WTC11 (cell line): ENCODE measurements around the gene IL4R. TPM values are rescaled to one million over a fixed set of nuclear protein-coding genes. Genes with fewer than 3 reads are reported as not detected.
"Not testable (repeated sequence)": the region's sequence is repeated elsewhere in the genome, so short reads cannot be mapped to it uniquely, and the experiment has no call there.

Experiments
- ATAC-seq: fragments of 200-7000 bp; cut with Tn5 transposase; 2 replicates; pipeline ENCODE4 v1.10.0; 2021; ENCODE audit warnings: mild to moderate bottlenecking, moderate library complexity
- CTCF ChIA-PET: fragments of 300-600 bp; sonication (Branson Sonifier 250); formaldehyde crosslinking; loops from one replicate; lab custom pipeline; 2021; ENCODE audit warnings: antibody characterized with exemption; lab: Charles Lee
- POLR2A ChIA-PET: fragments of 350-600 bp; sonication (Branson Sonifier 250); formaldehyde crosslinking; loops from one replicate; lab custom pipeline; 2021; ENCODE audit warnings: antibody characterized with exemption; lab: Charles Lee
- DNase-seq: peaks from one replicate; pipeline ENCODE4 v3.0.0; 2021; ENCODE audit warnings: low spot score
- H3K27ac Mint-ChIP-seq: 2 replicates; pipeline ENCODE4 v1.8.0; 2021; ENCODE audit warnings: mixed read lengths
- H3K27me3 Mint-ChIP-seq: 2 replicates; pipeline ENCODE4 v1.8.0; 2021; ENCODE audit warnings: low read depth, mild to moderate bottlenecking, moderate library complexity, mixed read lengths
- H3K36me3 Mint-ChIP-seq: 2 replicates; pipeline ENCODE4 v1.8.0; 2021; ENCODE audit warnings: mixed read lengths
- H3K4me1 Mint-ChIP-seq: 2 replicates; pipeline ENCODE4 v1.8.0; 2022; ENCODE audit warnings: mixed read lengths
- H3K4me3 Mint-ChIP-seq: 2 replicates; pipeline ENCODE4 v1.8.0; 2021; ENCODE audit warnings: mild to moderate bottlenecking, moderate library complexity, mixed read lengths
- H3K9me3 Mint-ChIP-seq: 2 replicates; pipeline ENCODE4 v1.8.0; 2021; ENCODE audit warnings: mixed read lengths
- ERG ChIP-seq: fragments of 250-450 bp; sonication (Bioruptor Pico); IDR thresholded peaks from 2 replicates; pipeline ENCODE4 v1.8.0; 2021; ENCODE audit warnings: mild to moderate bottlenecking
- ESRRA ChIP-seq: sonication (generic); formaldehyde crosslinking; IDR thresholded peaks from 2 replicates; pipeline ENCODE4 v1.8.1; 2022; ENCODE audit warnings: mild to moderate bottlenecking, missing genetic modification reagents, borderline replicate concordance
- FOXK1 ChIP-seq: sonication (generic); formaldehyde crosslinking; IDR thresholded peaks from 2 replicates; pipeline ENCODE4 v1.8.0; 2022; ENCODE audit warnings: mild to moderate bottlenecking, moderate library complexity, missing genetic modification reagents
- GRHL2 ChIP-seq: fragments of 250-450 bp; sonication (Bioruptor Pico); IDR thresholded peaks from 2 replicates; pipeline ENCODE4 v1.8.0; 2022; ENCODE audit warnings: mild to moderate bottlenecking, moderate library complexity; ENCODE audit not compliant: insufficient replicate concordance, severe bottlenecking
- HMGA2 ChIP-seq: fragments of 250-450 bp; sonication (Bioruptor Pico); IDR thresholded peaks from 2 replicates; pipeline ENCODE4 v1.4.0; 2021; ENCODE audit warnings: mild to moderate bottlenecking, moderate library complexity
- KAT7 ChIP-seq: sonication (generic); formaldehyde crosslinking; IDR thresholded peaks from 2 replicates; pipeline ENCODE4 v1.8.1; 2023; ENCODE audit warnings: missing genetic modification reagents, mild to moderate bottlenecking, borderline replicate concordance
- MAX ChIP-seq: sonication (generic); formaldehyde crosslinking; IDR thresholded peaks from 2 replicates; pipeline ENCODE4 v1.8.0; 2022; ENCODE audit warnings: mild to moderate bottlenecking, missing genetic modification reagents
- NFYB ChIP-seq: sonication (generic); formaldehyde crosslinking; conservative IDR thresholded peaks from 2 replicates; pipeline ENCODE4 v1.8.0; 2022; ENCODE audit warnings: low read depth, missing genetic modification reagents
- SOX15 ChIP-seq: fragments of 250-450 bp; sonication (Bioruptor Pico); IDR thresholded peaks from 2 replicates; pipeline ENCODE4 v1.9.0; 2021; ENCODE audit warnings: mild to moderate bottlenecking
- TEAD1 ChIP-seq: sonication (generic); formaldehyde crosslinking; IDR thresholded peaks from 2 replicates; pipeline ENCODE4 v1.8.0; 2022; ENCODE audit warnings: mild to moderate bottlenecking, missing genetic modification reagents
- ZBTB21 ChIP-seq: sonication (generic); formaldehyde crosslinking; IDR thresholded peaks from 2 replicates; pipeline ENCODE4 v1.8.1; 2023; ENCODE audit warnings: mild to moderate bottlenecking, missing genetic modification reagents, borderline replicate concordance
- ZMAT4 ChIP-seq: fragments of 250-450 bp; sonication (Bioruptor Pico); IDR thresholded peaks from 2 replicates; pipeline ENCODE4 v1.9.0; 2021; ENCODE audit warnings: mild to moderate bottlenecking
- ZNF232 ChIP-seq: sonication (generic); formaldehyde crosslinking; IDR thresholded peaks from 2 replicates; pipeline ENCODE4 v1.8.0; 2022; ENCODE audit warnings: mild to moderate bottlenecking, missing genetic modification reagents
- ZNF423 ChIP-seq: fragments of 250-450 bp; sonication (Bioruptor Pico); IDR thresholded peaks from 2 replicates; pipeline ENCODE4 v2.1.2; 2022; ENCODE audit warnings: mild to moderate bottlenecking, moderate library complexity
- total RNA-seq: library from RNA; stranded (reverse); gene quantifications from 3 replicates; pipeline ENCODE4 v1.2.3, GENCODE V29; 2021
- TF ChIP-seq, protein P1 (sequence below): sonication (generic); formaldehyde crosslinking; IDR thresholded peaks from 2 replicates; pipeline ENCODE4 v1.8.0; 2023; ENCODE audit warnings: missing genetic modification reagents
- TF ChIP-seq, protein P2 (sequence below): fragments of 250-450 bp; sonication (Bioruptor Pico); IDR thresholded peaks from 2 replicates; pipeline ENCODE4 v1.9.0; 2021; ENCODE audit warnings: moderate library complexity, mild to moderate bottlenecking, inconsistent platforms, borderline replicate concordance

Gene IL4R
- total RNA-seq, 1 experiment from 2014 or later = 28.7 TPM

- Mint-ChIP-seq H3K4me3 (no peak overlapping the region), H3K36me3 (no peaks in the 10 kb centered on the region), H3K4me1 (no peaks in the 10 kb centered on the region), H3K27me3 (peaks cover 7% of the 10 kb centered on the region), H3K9me3 (peaks cover 21% of the 10 kb centered on the region), H3K27ac (no peak overlapping the region)
- POLR2A ChIA-PET = no interaction called here
- ATAC-seq (no peak), DNase-seq (no peak)
- no peak for TF ChIP-seq ERG (CRISPR knock-in tag)
- TF ChIP-seq, protein P1, sequence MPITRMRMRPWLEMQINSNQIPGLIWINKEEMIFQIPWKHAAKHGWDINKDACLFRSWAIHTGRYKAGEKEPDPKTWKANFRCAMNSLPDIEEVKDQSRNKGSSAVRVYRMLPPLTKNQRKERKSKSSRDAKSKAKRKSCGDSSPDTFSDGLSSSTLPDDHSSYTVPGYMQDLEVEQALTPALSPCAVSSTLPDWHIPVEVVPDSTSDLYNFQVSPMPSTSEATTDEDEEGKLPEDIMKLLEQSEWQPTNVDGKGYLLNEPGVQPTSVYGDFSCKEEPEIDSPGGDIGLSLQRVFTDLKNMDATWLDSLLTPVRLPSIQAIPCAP (CRISPR knock-in tag) = no peak
- TF ChIP-seq ESRRA (CRISPR knock-in tag) = no peak
- CTCF ChIA-PET = no interaction called here
Observed at GRCh38 chr16:27392671-27393070, 78.9 kb downstream of the IL4R start.

DNA sequence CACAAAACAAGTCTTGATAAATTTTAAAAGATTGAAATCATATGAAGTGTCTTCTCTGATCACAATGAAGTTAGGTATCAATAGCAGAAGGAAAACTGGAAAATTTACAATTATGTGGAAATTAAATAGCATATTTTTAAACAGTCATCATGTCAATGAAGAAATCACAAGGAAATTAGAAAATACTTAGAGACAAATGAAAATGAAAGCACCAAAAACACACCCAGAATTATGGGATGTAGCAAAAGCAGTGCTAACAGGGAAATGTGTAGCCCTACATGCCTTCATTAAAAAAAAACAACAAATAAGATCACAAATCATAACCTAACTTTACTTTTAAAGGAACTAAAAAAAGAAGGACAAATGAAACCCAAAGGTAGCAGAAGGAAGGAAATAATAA lies 80.7 kb downstream of the IL4R start:
- H3K36me3 Mint-ChIP-seq = no peaks in the 10 kb centered on the region
- ATAC-seq (no peak), DNase-seq (no peak)
- peaks cover 21% of the 10 kb centered on the region for H3K9me3 Mint-ChIP-seq
- no peak overlapping the region for H3K27ac Mint-ChIP-seq
- ChIA-PET POLR2A (no interaction called here), CTCF (no interaction called here)
- H3K27me3 Mint-ChIP-seq = peaks cover 1% of the 10 kb centered on the region; the same call in 1 of the 2 replicates
- TF ChIP-seq ZMAT4 (CRISPR knock-in tag) (no peak), NFYB (CRISPR knock-in tag) (no peak), KAT7 (no peak), ZNF423 (CRISPR knock-in tag) (no peak), TEAD1 (CRISPR knock-in tag) (no peak), FOXK1 (CRISPR knock-in tag) (no peak), ZBTB21 (CRISPR knock-in tag) (no peak), ZNF232 (CRISPR knock-in tag) (no peak), MAX (CRISPR knock-in tag) (no peak), GRHL2 (no peak), SOX15 (CRISPR knock-in tag) (no peak), HMGA2 (CRISPR knock-in tag) (no peak)
- TF ChIP-seq, protein P2, sequence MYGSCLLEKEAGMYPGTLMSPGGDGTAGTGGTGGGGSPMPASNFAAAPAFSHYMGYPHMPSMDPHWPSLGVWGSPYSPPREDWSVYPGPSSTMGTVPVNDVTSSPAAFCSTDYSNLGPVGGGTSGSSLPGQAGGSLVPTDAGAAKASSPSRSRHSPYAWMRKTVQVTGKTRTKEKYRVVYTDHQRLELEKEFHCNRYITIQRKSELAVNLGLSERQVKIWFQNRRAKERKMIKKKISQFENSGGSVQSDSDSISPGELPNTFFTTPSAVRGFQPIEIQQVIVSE = no peak
- peaks cover 9% of the 10 kb centered on the region for H3K4me1 Mint-ChIP-seq
- H3K4me3 Mint-ChIP-seq = no peak overlapping the region

GRCh38 chr16:27398341-27398893 lies 84.6 kb downstream of the IL4R start:
- DNase-seq, ATAC-seq, CTCF ChIA-PET, H3K4me3 Mint-ChIP-seq, H3K36me3 Mint-ChIP-seq, H3K27me3 Mint-ChIP-seq, H3K27ac Mint-ChIP-seq: not testable (repeated sequence)
- POLR2A ChIA-PET = interaction anchor here (0.6 kb wide), 1 partner anchor 171 kb away, joined by 5 read pairs; no protein-coding TSS in a partner anchor
- H3K9me3 Mint-ChIP-seq = peaks cover 11% of the 10 kb centered on the region
- peaks cover 16% of the 10 kb centered on the region for H3K4me1 Mint-ChIP-seq
